Fibroblast of skin of back (primary cell): Measurements from ENCODE around the gene NFIB.
A peak's percentile ranks its signal among the peaks of the same experiment; 100 is the strongest.

Source experiments
- DNase-seq: peaks from one replicate; pipeline ENCODE4 v3.0.0-alpha.2; 2013

The NFIB gene

GRCh38 chr9:14062586-14063221, 251.2 kb downstream of the NFIB start:
- peak; percentile 32 for DNase-seq

GRCh38 chr9:14061936-14062585, 251.9 kb downstream of the NFIB start:
- no peak for DNase-seq

- no peak for DNase-seq
Observed at GRCh38 chr9:14058325-14058688, 255.6 kb downstream of the NFIB start.

- DNase-seq = no peak
Observed at GRCh38 chr9:14057368-14058324, 256.3 kb downstream of the NFIB start.

- DNase-seq = no peak
Observed at GRCh38 chr9:14056316-14056861, 257.6 kb downstream of the NFIB start.

- no peak for DNase-seq
Observed at GRCh38 chr9:14054096-14054495, 259.8 kb downstream of the NFIB start.

GRCh38 chr9:14052359-14052758, 261.6 kb downstream of the NFIB start:
- DNase-seq = no peak

GRCh38 chr9:14051419-14051818, 262.5 kb downstream of the NFIB start:
- DNase-seq = no peak

- no peak for DNase-seq
Observed at GRCh38 chr9:14043483-14043882, 270.5 kb downstream of the NFIB start.

- DNase-seq = no peak
Observed at GRCh38 chr9:14037331-14037730, 276.6 kb downstream of the NFIB start.

- DNase-seq = no peak
Observed at GRCh38 chr9:14033067-14033466, 280.9 kb downstream of the NFIB start.
